ENCODE results near the gene STARD13.
A peak's percentile ranks its signal among the peaks of the same experiment; 100 is the strongest.
"Not testable (repeated sequence)": the region's sequence is repeated elsewhere in the genome, so short reads cannot be mapped to it uniquely, and the experiment has no call there.

Gene STARD13

GRCh38 chr13:33172911-33173310, 112.6 kb downstream of the STARD13 start:
- DNase-seq = no peak

GRCh38 chr13:33172400-33172799, 113.2 kb downstream of the STARD13 start:
- DNase-seq = no peak

GRCh38 chr13:33169273-33169980, 116.1 kb downstream of the STARD13 start:
- peak; percentile 83 for DNase-seq

- DNase-seq = no peak
Observed at GRCh38 chr13:33168321-33168960, 117.1 kb downstream of the STARD13 start.

GRCh38 chr13:33167491-33167890, 118.1 kb downstream of the STARD13 start:
- no peak for DNase-seq

- no peak for DNase-seq
Observed at GRCh38 chr13:33165787-33166186, 119.8 kb downstream of the STARD13 start.

- no peak for DNase-seq
Observed at GRCh38 chr13:33164331-33164730, 121.2 kb downstream of the STARD13 start.

- DNase-seq = not testable (repeated sequence)
Observed at GRCh38 chr13:33162725-33163124, 122.8 kb downstream of the STARD13 start.

- no peak for DNase-seq
Observed at GRCh38 chr13:33158816-33159215, 126.7 kb downstream of the STARD13 start.

GRCh38 chr13:33158271-33158670, 127.3 kb downstream of the STARD13 start:
- no peak for DNase-seq

GRCh38 chr13:33154911-33155310, 130.6 kb downstream of the STARD13 start:
- DNase-seq = no peak

- peak; percentile 55 for DNase-seq
Observed at GRCh38 chr13:33153421-33154404, 131.8 kb downstream of the STARD13 start.

- DNase-seq = no peak
Observed at GRCh38 chr13:33152389-33152788, 133.2 kb downstream of the STARD13 start.

- DNase-seq = no peak
Observed at GRCh38 chr13:33150662-33151061, 134.9 kb downstream of the STARD13 start.

- DNase-seq = peak; percentile 62
Observed at GRCh38 chr13:33150126-33150525, 135.4 kb downstream of the STARD13 start.

GRCh38 chr13:33147832-33148231, 137.7 kb downstream of the STARD13 start:
- DNase-seq = no peak

GRCh38 chr13:33146843-33147611, 138.5 kb downstream of the STARD13 start:
- no peak for DNase-seq

GRCh38 chr13:33145667-33146066, 139.9 kb downstream of the STARD13 start:
- DNase-seq = no peak

GRCh38 chr13:33144358-33144784, 141.2 kb downstream of the STARD13 start:
- no peak for DNase-seq

- peak; percentile 44 for DNase-seq
Observed at GRCh38 chr13:33139780-33140535, 145.6 kb downstream of the STARD13 start.

- peak; percentile 11 for DNase-seq
Observed at GRCh38 chr13:33139184-33139583, 146.4 kb downstream of the STARD13 start.

Measured in fibroblast of skin of scalp (primary cell).